Nephron (organoid): Measurements from ENCODE around the gene AFF1.

Experiments used
- H3K27ac Mint-ChIP-seq, 3 experiments: 2 replicates each; pipeline ENCODE4 v1.8.0; 2020; ENCODE audit warnings: mixed read lengths in 3 of 3, mild to moderate bottlenecking in 2 of 3, moderate library complexity in 1 of 3
- H3K27me3 Mint-ChIP-seq: 2 replicates; pipeline ENCODE4 v1.8.0; 2021; ENCODE audit warnings: low read depth, mild to moderate bottlenecking, moderate library complexity, mixed read lengths
- H3K36me3 Mint-ChIP-seq: 2 replicates; pipeline ENCODE4 v1.8.0; 2020; ENCODE audit warnings: low read depth, mixed read lengths
- H3K4me1 Mint-ChIP-seq: 2 replicates; pipeline ENCODE4 v1.8.0; 2020; ENCODE audit warnings: mixed read lengths
- H3K4me3 Mint-ChIP-seq, 3 experiments: 2 replicates each; pipeline ENCODE4 v1.8.0; 2020; ENCODE audit warnings: mild to moderate bottlenecking in 3 of 3, mixed read lengths in 3 of 3, moderate library complexity in 2 of 3
- H3K9me3 Mint-ChIP-seq: 2 replicates; pipeline ENCODE4 v1.8.0; 2020; ENCODE audit warnings: mixed read lengths
- TF ChIP-seq, protein P1 (sequence below), 3 experiments: fragments of 200-600 bp; sonication (generic); IDR thresholded peaks; one replicate each; pipeline ENCODE4 v1.5.0; 2021; ENCODE audit warnings: antibody characterized with exemption in 3 of 3; ENCODE audit not compliant: unreplicated experiment in 3 of 3

The AFF1 gene

DNA sequence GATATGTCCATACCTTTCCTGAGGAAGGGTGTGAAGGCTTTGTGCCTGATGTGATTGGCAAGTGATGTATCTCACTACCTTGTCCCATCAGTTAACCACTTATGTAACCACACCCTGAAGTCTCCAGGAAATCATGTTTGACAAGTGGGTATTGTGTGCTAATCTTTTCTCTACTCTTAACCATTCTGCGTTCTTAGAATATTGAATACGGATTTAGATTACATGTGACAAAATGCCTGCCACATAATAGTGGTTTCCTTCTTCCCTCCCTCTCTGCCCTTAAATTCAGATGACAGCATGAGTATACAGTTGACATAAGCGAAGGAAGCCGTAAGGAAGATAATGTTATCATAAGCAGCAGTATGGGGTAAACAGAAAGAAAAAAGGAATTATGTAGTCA lies 177.3 kb downstream of the AFF1 start:
- Mint-ChIP-seq H3K4me3 (no peak overlapping the region), H3K36me3 (peaks cover 74% of the 10 kb centered on the region), H3K9me3 (no peaks in the 10 kb centered on the region), H3K27me3 (no peaks in the 10 kb centered on the region), H3K4me1 (peaks cover 33% of the 10 kb centered on the region), H3K27ac (no peak overlapping the region)
- TF ChIP-seq, protein P1, sequence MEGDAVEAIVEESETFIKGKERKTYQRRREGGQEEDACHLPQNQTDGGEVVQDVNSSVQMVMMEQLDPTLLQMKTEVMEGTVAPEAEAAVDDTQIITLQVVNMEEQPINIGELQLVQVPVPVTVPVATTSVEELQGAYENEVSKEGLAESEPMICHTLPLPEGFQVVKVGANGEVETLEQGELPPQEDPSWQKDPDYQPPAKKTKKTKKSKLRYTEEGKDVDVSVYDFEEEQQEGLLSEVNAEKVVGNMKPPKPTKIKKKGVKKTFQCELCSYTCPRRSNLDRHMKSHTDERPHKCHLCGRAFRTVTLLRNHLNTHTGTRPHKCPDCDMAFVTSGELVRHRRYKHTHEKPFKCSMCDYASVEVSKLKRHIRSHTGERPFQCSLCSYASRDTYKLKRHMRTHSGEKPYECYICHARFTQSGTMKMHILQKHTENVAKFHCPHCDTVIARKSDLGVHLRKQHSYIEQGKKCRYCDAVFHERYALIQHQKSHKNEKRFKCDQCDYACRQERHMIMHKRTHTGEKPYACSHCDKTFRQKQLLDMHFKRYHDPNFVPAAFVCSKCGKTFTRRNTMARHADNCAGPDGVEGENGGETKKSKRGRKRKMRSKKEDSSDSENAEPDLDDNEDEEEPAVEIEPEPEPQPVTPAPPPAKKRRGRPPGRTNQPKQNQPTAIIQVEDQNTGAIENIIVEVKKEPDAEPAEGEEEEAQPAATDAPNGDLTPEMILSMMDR (IDR thresholded peaks at IDR 0.05; ENCODE audit: unreplicated experiment in 3 of 3): no peak

DNA sequence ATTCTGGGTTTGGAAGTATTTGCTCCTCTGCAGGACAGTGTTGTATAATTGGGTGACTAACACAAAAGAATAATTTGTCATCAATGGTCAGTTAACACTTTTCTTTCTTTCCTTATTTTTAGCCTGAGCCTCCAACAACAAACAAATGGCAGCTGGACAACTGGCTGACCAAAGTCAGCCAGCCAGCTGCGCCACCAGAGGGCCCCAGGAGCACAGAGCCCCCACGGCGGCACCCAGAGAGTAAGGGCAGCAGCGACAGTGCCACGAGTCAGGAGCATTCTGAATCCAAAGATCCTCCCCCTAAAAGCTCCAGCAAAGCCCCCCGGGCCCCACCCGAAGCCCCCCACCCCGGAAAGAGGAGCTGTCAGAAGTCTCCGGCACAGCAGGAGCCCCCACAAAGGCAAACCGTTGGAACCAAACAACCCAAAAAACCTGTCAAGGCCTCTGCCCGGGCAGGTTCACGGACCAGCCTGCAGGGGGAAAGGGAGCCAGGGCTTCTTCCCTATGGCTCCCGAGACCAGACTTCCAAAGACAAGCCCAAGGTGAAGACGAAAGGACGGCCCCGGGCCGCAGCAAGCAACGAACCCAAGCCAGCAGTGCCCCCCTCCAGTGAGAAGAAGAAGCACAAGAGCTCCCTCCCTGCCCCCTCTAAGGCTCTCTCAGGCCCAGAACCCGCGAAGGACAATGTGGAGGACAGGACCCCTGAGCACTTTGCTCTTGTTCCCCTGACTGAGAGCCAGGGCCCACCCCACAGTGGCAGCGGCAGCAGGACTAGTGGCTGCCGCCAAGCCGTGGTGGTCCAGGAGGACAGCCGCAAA lies 179.6 kb downstream of the AFF1 start:
- H3K36me3 Mint-ChIP-seq: peaks cover 71% of the 10 kb centered on the region
- H3K9me3 Mint-ChIP-seq: no peaks in the 10 kb centered on the region
- H3K27ac Mint-ChIP-seq: no peak overlapping the region
- H3K27me3 Mint-ChIP-seq: no peaks in the 10 kb centered on the region
- H3K4me3 Mint-ChIP-seq: no peak overlapping the region
- TF ChIP-seq, protein P1 (IDR thresholded peaks at IDR 0.05; ENCODE audit: unreplicated experiment in 3 of 3): no peak
- peaks cover 24% of the 10 kb centered on the region for H3K4me1 Mint-ChIP-seq

DNA sequence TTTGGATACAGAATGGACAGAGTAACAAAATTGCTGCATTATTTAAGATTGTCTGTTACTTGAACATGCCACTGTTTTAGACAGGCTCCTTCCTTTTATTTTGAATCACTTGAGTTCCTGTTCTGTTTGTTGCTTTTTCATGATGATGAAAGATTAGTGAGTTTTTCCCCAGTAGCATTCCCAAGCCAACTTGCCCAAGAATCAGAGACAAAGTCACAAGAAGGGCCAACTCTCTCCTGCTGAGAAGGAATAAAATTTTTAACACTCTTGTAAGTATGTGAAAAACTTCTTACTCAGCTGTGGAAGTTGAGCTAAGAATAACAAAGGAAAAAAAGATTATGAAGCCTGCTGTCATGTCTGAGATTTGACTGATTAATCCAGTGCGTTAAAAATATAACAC lies 181.4 kb downstream of the AFF1 start:
- peaks cover 77% of the 10 kb centered on the region for H3K36me3 Mint-ChIP-seq
- H3K4me1 Mint-ChIP-seq: peaks cover 41% of the 10 kb centered on the region
- no peaks in the 10 kb centered on the region for H3K27me3 Mint-ChIP-seq
- peak overlapping the region; percentile 85 to 93 (median 92) for H3K27ac Mint-ChIP-seq
- no peaks in the 10 kb centered on the region for H3K9me3 Mint-ChIP-seq
- H3K4me3 Mint-ChIP-seq: no peak overlapping the region
- TF ChIP-seq, protein P1 (IDR thresholded peaks at IDR 0.05; ENCODE audit: unreplicated experiment in 3 of 3): no peak

DNA sequence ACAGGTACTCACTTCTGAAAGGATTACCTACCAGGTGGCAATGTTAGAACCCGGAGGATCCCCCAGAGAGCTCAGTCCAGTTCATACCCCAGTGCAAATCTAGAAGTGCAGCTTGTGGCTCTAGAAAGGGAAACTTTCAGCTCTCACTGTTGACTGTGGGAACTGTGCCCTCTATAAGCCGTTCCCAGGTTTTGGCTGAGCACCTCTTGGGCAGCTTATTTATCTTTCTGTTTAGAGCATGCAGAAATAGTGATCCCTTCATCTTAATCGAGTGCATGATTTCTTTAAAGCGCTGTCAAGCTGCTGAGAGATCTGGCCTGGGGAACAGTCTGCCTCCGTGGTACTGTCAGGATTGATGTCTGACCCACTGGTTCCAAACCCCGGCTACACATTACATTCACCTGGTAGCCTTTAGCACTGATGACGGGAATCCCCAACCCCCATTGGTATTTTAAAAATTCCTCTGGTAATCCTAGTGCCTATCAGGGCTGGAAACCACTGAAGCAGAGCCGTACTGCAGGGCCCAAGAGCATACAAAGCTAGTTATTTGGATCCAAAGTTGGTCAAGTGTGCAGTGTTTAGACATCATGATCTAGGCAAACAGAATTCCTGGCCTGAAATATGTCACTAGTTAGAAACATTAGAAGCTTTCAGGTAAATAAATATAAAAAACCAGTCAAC lies 182.4 kb downstream of the AFF1 start:
- Mint-ChIP-seq H3K9me3 (no peaks in the 10 kb centered on the region), H3K36me3 (peaks cover 72% of the 10 kb centered on the region), H3K27me3 (no peaks in the 10 kb centered on the region), H3K4me1 (peaks cover 50% of the 10 kb centered on the region), H3K27ac (peak overlapping the region; percentile 85 to 93 (median 92)), H3K4me3 (peak overlapping the region; percentile 7 to 40 (median 8))
- TF ChIP-seq, protein P1 (IDR thresholded peaks at IDR 0.05; ENCODE audit: unreplicated experiment in 3 of 3): no peak

DNA sequence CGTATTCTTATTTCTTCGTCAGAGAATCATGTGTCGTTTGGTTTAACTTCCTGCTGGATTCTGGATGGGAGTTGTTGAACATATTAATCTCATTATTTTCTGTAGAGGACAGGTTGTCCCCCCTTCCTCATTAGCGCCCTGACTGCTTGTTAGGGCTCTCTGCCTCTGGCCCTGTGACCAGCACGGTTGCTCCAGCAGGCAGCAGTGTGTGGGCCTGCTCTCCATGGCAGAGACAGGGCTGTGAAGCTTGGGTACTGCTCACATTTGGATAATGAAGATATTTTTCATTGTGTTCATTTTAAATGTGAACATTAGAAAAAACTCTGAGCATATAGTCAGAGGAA lies 182.9 kb downstream of the AFF1 start:
- TF ChIP-seq, protein P1 (IDR thresholded peaks at IDR 0.05; ENCODE audit: unreplicated experiment in 3 of 3): no peak
- peaks cover 56% of the 10 kb centered on the region for H3K4me1 Mint-ChIP-seq
- peaks cover 72% of the 10 kb centered on the region for H3K36me3 Mint-ChIP-seq

More for the DNA sequence above, 182.9 kb downstream of the AFF1 start:
- H3K27me3 Mint-ChIP-seq: no peaks in the 10 kb centered on the region
- H3K9me3 Mint-ChIP-seq: no peaks in the 10 kb centered on the region
- H3K27ac Mint-ChIP-seq: peak overlapping the region; percentile 85 to 93 (median 92)
- H3K4me3 Mint-ChIP-seq: no peak overlapping the region
